ENCODE results near the gene ADGRL3.

The ADGRL3 gene

GRCh38 chr4:61300266-61300844 lies 100.2 kb downstream of the ADGRL3 start:
- TF ChIP-seq CTCF (conservative IDR thresholded peaks at IDR 0.05; ENCODE audit: control insufficient read depth, insufficient read depth, low read depth, low read length): no peak
- H3K4me3 ChIP-seq (ENCODE audit: control insufficient read depth, low read depth, low read length): no peak overlapping the region
- DNase-seq (ENCODE audit: low read depth): no peak

DNA sequence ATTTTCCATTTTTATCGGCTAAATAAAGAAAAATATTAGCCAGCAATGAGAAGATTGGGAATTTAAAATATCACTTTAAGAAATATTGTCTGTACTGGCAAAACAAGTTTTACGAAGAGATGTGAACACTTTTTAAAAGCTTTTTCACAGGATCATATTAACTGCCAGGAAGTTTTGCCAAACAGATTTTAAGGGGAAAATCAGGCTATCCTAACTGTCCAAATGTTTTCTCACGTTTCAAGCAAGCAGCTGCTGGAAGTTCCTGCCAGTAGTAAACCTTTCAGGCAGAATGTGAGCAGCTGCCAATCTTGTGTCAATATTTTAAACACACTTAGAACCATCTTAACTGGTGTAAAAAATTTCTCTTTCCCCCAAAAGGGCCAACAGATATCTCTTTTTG lies 101.1 kb downstream of the ADGRL3 start:
- DNase-seq (ENCODE audit: low read depth): no peak
- TF ChIP-seq CTCF (conservative IDR thresholded peaks at IDR 0.05; ENCODE audit: control insufficient read depth, insufficient read depth, low read depth, low read length): no peak
- H3K4me3 ChIP-seq (ENCODE audit: control insufficient read depth, low read depth, low read length): no peak overlapping the region

DNA sequence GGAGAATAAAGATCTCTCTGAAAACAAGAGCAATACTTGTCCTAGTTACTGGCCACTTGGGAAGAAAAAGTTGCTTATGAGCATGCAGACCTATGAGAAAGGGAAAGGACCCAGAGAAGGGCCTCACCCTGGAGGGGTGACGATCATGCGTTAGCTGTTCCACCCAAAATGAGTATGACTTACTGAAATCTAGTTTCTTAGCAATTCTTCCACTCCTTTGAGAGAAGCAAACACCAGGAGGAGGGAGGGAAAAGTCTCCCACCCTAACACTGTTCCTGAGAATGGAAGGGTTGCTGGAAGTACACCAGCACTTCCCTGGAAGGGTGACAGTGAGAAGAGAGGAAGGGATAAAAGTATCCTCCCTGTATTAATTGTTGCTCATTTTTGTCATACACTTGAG lies 107.9 kb downstream of the ADGRL3 start:
- H3K4me3 ChIP-seq (ENCODE audit: control insufficient read depth, low read depth, low read length): no peak overlapping the region
- TF ChIP-seq CTCF (conservative IDR thresholded peaks at IDR 0.05; ENCODE audit: control insufficient read depth, insufficient read depth, low read depth, low read length): no peak
- no peak for DNase-seq (ENCODE audit: low read depth)

- H3K4me3 ChIP-seq (ENCODE audit: control insufficient read depth, low read depth, low read length): no peak overlapping the region
- no peak for DNase-seq (ENCODE audit: low read depth)
- TF ChIP-seq CTCF (conservative IDR thresholded peaks at IDR 0.05; ENCODE audit: control insufficient read depth, insufficient read depth, low read depth, low read length): no peak
Measured at GRCh38 chr4:61309616-61310015, 109.5 kb downstream of the ADGRL3 start.

DNA sequence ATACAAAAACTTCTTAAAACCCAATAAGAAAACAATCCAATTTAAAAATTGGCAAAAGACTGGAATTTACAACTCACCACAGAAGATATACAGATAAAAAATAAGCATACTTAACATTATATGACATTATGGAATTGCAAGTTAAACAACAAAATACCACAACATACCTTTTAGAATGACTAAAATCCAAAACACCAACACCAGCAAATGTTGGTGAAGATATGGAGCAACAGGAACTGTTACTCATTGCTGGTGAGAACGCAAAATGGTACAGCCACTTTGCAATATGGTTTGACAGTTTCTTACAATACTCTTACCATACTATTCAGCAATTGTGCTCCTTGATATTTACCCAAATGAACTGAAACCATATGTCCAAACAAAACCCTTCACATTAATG lies 112.4 kb downstream of the ADGRL3 start:
- TF ChIP-seq CTCF (conservative IDR thresholded peaks at IDR 0.05; ENCODE audit: control insufficient read depth, insufficient read depth, low read depth, low read length): no peak
- no peak overlapping the region for H3K4me3 ChIP-seq (ENCODE audit: control insufficient read depth, low read depth, low read length)
- no peak for DNase-seq (ENCODE audit: low read depth)

- no peak for TF ChIP-seq CTCF (conservative IDR thresholded peaks at IDR 0.05; ENCODE audit: control insufficient read depth, insufficient read depth, low read depth, low read length)
- DNase-seq (ENCODE audit: low read depth): no peak
- H3K4me3 ChIP-seq (ENCODE audit: control insufficient read depth, low read depth, low read length): no peak overlapping the region
Measured at GRCh38 chr4:61318431-61318830, 118.3 kb downstream of the ADGRL3 start.

GRCh38 chr4:61319156-61319555 lies 119.0 kb downstream of the ADGRL3 start:
- no peak for DNase-seq (ENCODE audit: low read depth)
- no peak for TF ChIP-seq CTCF (conservative IDR thresholded peaks at IDR 0.05; ENCODE audit: control insufficient read depth, insufficient read depth, low read depth, low read length)

More at GRCh38 chr4:61319156-61319555, 119.0 kb downstream of the ADGRL3 start:
- H3K4me3 ChIP-seq (ENCODE audit: control insufficient read depth, low read depth, low read length): no peak overlapping the region
